HL-60 (cell line): Measurements from ENCODE around the gene KLHL13.

Experiments used
- DNase-seq, 2 experiments: peaks; one replicate each; pipeline ENCODE4 v3.0.0-alpha.2; 2010 to 2020; ENCODE audit warnings: low read depth in 1 of 2, low spot score in 1 of 2
- H3K27ac ChIP-seq: fragments of 250-450 bp; sonication (Bioruptor Pico); replicated peaks from 2 replicates; pipeline ENCODE4 v1.5.1; 2020; ENCODE audit warnings: mild to moderate bottlenecking, moderate library complexity
- H3K27me3 ChIP-seq: fragments of 250-450 bp; sonication (Bioruptor Pico); 2 replicates; pipeline ENCODE4 v1.5.1; 2021; ENCODE audit warnings: mild to moderate bottlenecking, moderate library complexity; ENCODE audit not compliant: insufficient read depth, poor library complexity, severe bottlenecking
- H3K4me3 ChIP-seq: replicated peaks from 2 replicates; pipeline ENCODE4 v1.5.1; 2011; ENCODE audit warnings: mild to moderate bottlenecking, control low read depth, low read length; ENCODE audit not compliant: insufficient read depth
- GABPA ChIP-seq: IDR thresholded peaks from 2 replicates; pipeline ENCODE4 v1.6.1; 2012; ENCODE audit warnings: low read depth
- POLR2AphosphoS5 ChIP-seq: IDR thresholded peaks from 2 replicates; pipeline ENCODE4 v1.6.1; 2012; ENCODE audit warnings: low read depth
- REST ChIP-seq: IDR thresholded peaks from 2 replicates; pipeline ENCODE4 v1.6.1; 2012; ENCODE audit warnings: low read depth; ENCODE audit not compliant: insufficient replicate concordance
- SPI1 ChIP-seq: IDR thresholded peaks from 2 replicates; pipeline ENCODE4 v1.6.1; 2012; ENCODE audit warnings: low read depth, mild to moderate bottlenecking, borderline replicate concordance
- TF ChIP-seq, protein P1 (sequence below): IDR thresholded peaks from one replicate; pipeline ENCODE4 v1.5.1; 2011; ENCODE audit warnings: low read length, control low read depth, inconsistent platforms; ENCODE audit not compliant: insufficient read depth

The KLHL13 gene

DNA sequence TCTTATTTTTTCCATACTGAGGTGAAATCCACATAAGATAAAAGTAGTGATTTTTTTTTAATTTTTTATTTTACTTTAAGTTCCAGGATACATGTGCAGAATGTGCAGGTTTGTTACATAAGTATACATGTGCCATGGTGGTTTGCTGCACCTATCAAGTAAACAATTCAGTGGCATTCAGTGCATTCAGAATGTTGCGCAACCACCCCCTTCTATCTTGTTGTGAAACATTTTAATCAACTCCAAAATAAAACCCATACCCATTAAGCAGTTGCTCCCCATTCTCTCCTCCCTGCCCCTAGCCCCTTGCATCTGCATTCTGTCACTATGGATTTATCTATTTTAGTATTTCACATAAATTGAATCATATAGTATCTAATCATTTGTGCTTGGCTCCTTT lies 121.2 kb downstream of the KLHL13 start:
- TF ChIP-seq, protein P1, sequence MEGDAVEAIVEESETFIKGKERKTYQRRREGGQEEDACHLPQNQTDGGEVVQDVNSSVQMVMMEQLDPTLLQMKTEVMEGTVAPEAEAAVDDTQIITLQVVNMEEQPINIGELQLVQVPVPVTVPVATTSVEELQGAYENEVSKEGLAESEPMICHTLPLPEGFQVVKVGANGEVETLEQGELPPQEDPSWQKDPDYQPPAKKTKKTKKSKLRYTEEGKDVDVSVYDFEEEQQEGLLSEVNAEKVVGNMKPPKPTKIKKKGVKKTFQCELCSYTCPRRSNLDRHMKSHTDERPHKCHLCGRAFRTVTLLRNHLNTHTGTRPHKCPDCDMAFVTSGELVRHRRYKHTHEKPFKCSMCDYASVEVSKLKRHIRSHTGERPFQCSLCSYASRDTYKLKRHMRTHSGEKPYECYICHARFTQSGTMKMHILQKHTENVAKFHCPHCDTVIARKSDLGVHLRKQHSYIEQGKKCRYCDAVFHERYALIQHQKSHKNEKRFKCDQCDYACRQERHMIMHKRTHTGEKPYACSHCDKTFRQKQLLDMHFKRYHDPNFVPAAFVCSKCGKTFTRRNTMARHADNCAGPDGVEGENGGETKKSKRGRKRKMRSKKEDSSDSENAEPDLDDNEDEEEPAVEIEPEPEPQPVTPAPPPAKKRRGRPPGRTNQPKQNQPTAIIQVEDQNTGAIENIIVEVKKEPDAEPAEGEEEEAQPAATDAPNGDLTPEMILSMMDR = no peak
- TF ChIP-seq GABPA = no peak
- Histone ChIP-seq H3K4me3 (no peak overlapping the region), H3K27me3 (no peaks in the 10 kb centered on the region), H3K27ac (no peak overlapping the region)
- no peak for DNase-seq

- no peak overlapping the region for H3K4me3 ChIP-seq
- TF ChIP-seq GABPA (no peak), SPI1 (no peak), POLR2AphosphoS5 (no peak), REST (no peak)
- TF ChIP-seq, protein P1 = no peak
- H3K27ac ChIP-seq = no peak overlapping the region
- DNase-seq = no peak
- peaks cover 2% of the 10 kb centered on the region for H3K27me3 ChIP-seq
Observed at GRCh38 chrX:117992192-117992723, 124.4 kb downstream of the KLHL13 start.

- H3K27me3 ChIP-seq = peaks cover 2% of the 10 kb centered on the region
Observed at GRCh38 chrX:117990438-117990837, 126.2 kb downstream of the KLHL13 start.

More at GRCh38 chrX:117990438-117990837, 126.2 kb downstream of the KLHL13 start:
- Histone ChIP-seq H3K4me3 (no peak overlapping the region), H3K27ac (no peak overlapping the region)
- DNase-seq = no peak
- TF ChIP-seq, protein P1 = no peak
- TF ChIP-seq REST = no peak
